ENCODE results near the gene DSCAML1. TPM values are rescaled to one million over a fixed set of nuclear protein-coding genes. Genes with fewer than 3 reads are reported as not detected.

The DSCAML1 gene
- total RNA-seq, 6 donors from 2014 or later = 0.30 to 3.1 (median 1.3) TPM

GRCh38 chr11:117808784-117809183 is 11.8 kb upstream of the DSCAML1 start:
- DNase-seq = no peak
- peaks cover 5 to 11% (median 9%) of the 10 kb centered on the region in 4 donors for H3K4me1 ChIP-seq
- no peak for TF ChIP-seq CTCF (IDR thresholded peaks at IDR 0.05)
- no peak for TF ChIP-seq EP300 (IDR thresholded peaks at IDR 0.05)
- TF ChIP-seq POLR2AphosphoS5 (IDR thresholded peaks at IDR 0.05) = no peak
- TF ChIP-seq POLR2A (IDR thresholded peaks at IDR 0.05) = no peak
- no peak overlapping the region for H3K27ac ChIP-seq
- WGBS, 2 donors = 76 to 87% methylated on average over 12 of the region's 12 CpGs
- no peak overlapping the region for H3K4me3 ChIP-seq
- ATAC-seq (ENCODE audit: low FRiP score in 2 of 2) = peak; percentile 37 to 68
- no peaks in the 10 kb centered on the region for H3K36me3 ChIP-seq
- no peaks in the 10 kb centered on the region for H3K27me3 ChIP-seq
- no peaks in the 10 kb centered on the region for H3K9me3 ChIP-seq

- H3K4me3 ChIP-seq = no peak overlapping the region
- peaks cover 5 to 11% (median 9%) of the 10 kb centered on the region in 4 donors for H3K4me1 ChIP-seq
- ATAC-seq (ENCODE audit: low FRiP score in 2 of 2) = peak; percentile 76 to 81
- TF ChIP-seq POLR2AphosphoS5 (IDR thresholded peaks at IDR 0.05) = no peak
- TF ChIP-seq CTCF (IDR thresholded peaks at IDR 0.05) = peak; percentile 78 to 92 (median 87)
- no peak for TF ChIP-seq EP300 (IDR thresholded peaks at IDR 0.05)
- TF ChIP-seq POLR2A (IDR thresholded peaks at IDR 0.05) = no peak
- H3K36me3 ChIP-seq = no peaks in the 10 kb centered on the region
- no peak overlapping the region for H3K27ac ChIP-seq
- 58 to 61% methylated on average over 22 of the region's 22 CpGs for WGBS, 2 donors
- H3K9me3 ChIP-seq = no peaks in the 10 kb centered on the region
- peak in 1 of 2 donors; percentile 73 for DNase-seq
- H3K27me3 ChIP-seq = no peaks in the 10 kb centered on the region
These were observed 10.7 kb upstream of the DSCAML1 start for GRCh38 chr11:117807482-117808327.

GRCh38 chr11:117806846-117807245 is 9.8 kb upstream of the DSCAML1 start:
- Histone ChIP-seq H3K27me3 (no peaks in the 10 kb centered on the region), H3K9me3 (no peaks in the 10 kb centered on the region), H3K27ac (no peak overlapping the region), H3K36me3 (no peaks in the 10 kb centered on the region), H3K4me3 (no peak overlapping the region), H3K4me1 (peaks cover 5 to 11% (median 9%) of the 10 kb centered on the region in 4 donors)
- no peak for ATAC-seq (ENCODE audit: low FRiP score in 2 of 2)
- WGBS, 2 donors = 70 to 77% methylated on average over 5 of the region's 5 CpGs
- TF ChIP-seq POLR2AphosphoS5 (IDR thresholded peaks at IDR 0.05) (no peak), POLR2A (IDR thresholded peaks at IDR 0.05) (no peak), EP300 (IDR thresholded peaks at IDR 0.05) (no peak), CTCF (IDR thresholded peaks at IDR 0.05) (no peak)
- no peak for DNase-seq

GRCh38 chr11:117805045-117805444 is 8.0 kb upstream of the DSCAML1 start:
- Histone ChIP-seq H3K4me1 (peaks cover 5 to 11% (median 9%) of the 10 kb centered on the region in 4 donors), H3K27ac (no peak overlapping the region), H3K4me3 (no peak overlapping the region), H3K36me3 (no peaks in the 10 kb centered on the region), H3K9me3 (no peaks in the 10 kb centered on the region), H3K27me3 (no peaks in the 10 kb centered on the region)
- DNase-seq = no peak
- 52 to 62% methylated on average over 1 of the region's 1 CpG for WGBS, 2 donors
- TF ChIP-seq POLR2A (IDR thresholded peaks at IDR 0.05) (no peak), EP300 (IDR thresholded peaks at IDR 0.05) (no peak), POLR2AphosphoS5 (IDR thresholded peaks at IDR 0.05) (no peak), CTCF (IDR thresholded peaks at IDR 0.05) (no peak)
- no peak for ATAC-seq (ENCODE audit: low FRiP score in 2 of 2)

Measured in upper lobe of left lung (tissue), 6 donors.